Peyer's patch (tissue), 4 donors: Measurements from ENCODE around the gene ANKRD55. TPM values are rescaled to one million over a fixed set of nuclear protein-coding genes. Genes with fewer than 3 reads are reported as not detected.
"Not testable (repeated sequence)": the region's sequence is repeated elsewhere in the genome, so short reads cannot be mapped to it uniquely, and the experiment has no call there.

Source experiments
- DNase-seq, 3 donors: peaks; one replicate each; pipeline ENCODE4 v3.0.0-alpha.2; 2017 to 2019
- H3K27ac ChIP-seq, 4 donors: fragments of 200-600 bp; sonication (generic); one replicate each; pipeline ENCODE4 v1.5.1; 2016 to 2019
- H3K27me3 ChIP-seq, 2 donors: fragments of 200-600 bp; sonication (generic); one replicate each; pipeline ENCODE4 v1.5.1; 2019
- H3K36me3 ChIP-seq, 3 donors: fragments of 200-600 bp; sonication (generic); one replicate each; pipeline ENCODE4 v1.5.1; 2016 to 2019
- H3K4me1 ChIP-seq, 4 donors: fragments of 200-600 bp; sonication (generic); one replicate each; pipeline ENCODE4 v1.5.1; 2016 to 2019
- H3K4me3 ChIP-seq, 4 donors: fragments of 200-600 bp; sonication (generic); 1 replicate in 3 of 4; 2 replicates in 1 of 4; pipeline ENCODE4 v1.5.1; 2016 to 2019; ENCODE audit warnings: mild to moderate bottlenecking in 1 of 4
- H3K9me3 ChIP-seq, 4 donors: fragments of 200-600 bp; sonication (generic); one replicate each; pipeline ENCODE4 v1.5.1; 2016 to 2019; ENCODE audit warnings: mild to moderate bottlenecking in 1 of 4
- CTCF ChIP-seq, 6 experiments: fragments of 450-650 bp in 4 of 6; fragments of 200-600 bp in 2 of 6; sonication (generic) in 1 of 6; IDR thresholded peaks; one replicate each; pipeline ENCODE4 v1.5.1; 2017 to 2019; ENCODE audit warnings: antibody characterized with exemption in 6 of 6, mild to moderate bottlenecking in 3 of 6, moderate library complexity in 1 of 6
- POLR2A ChIP-seq, 2 donors: fragments of 450-650 bp; IDR thresholded peaks; one replicate each; pipeline ENCODE4 v1.5.1; 2017; ENCODE audit warnings: antibody characterized with exemption in 2 of 2, mild to moderate bottlenecking in 2 of 2, moderate library complexity in 2 of 2
- total RNA-seq, 4 donors: library from RNA; depleted of rRNA; stranded (reverse); fragments of >200 nt; gene quantifications; one replicate each; pipeline ENCODE4 v1.1.0, GENCODE V29; 2016

Gene ANKRD55
- total RNA-seq, 4 donors from 2014 or later, result 0.80 to 8.3 TPM; not detected in 2

GRCh38 chr5:56228631-56229030 lies 4.5 kb downstream of the ANKRD55 start:
- H3K27me3 ChIP-seq, result no peaks in the 10 kb centered on the region
- no peaks in the 10 kb centered on the region for H3K9me3 ChIP-seq
- TF ChIP-seq CTCF (IDR thresholded peaks at IDR 0.05) (no peak), POLR2A (IDR thresholded peaks at IDR 0.05) (no peak)

GRCh38 chr5:56227691-56228090 lies 5.4 kb downstream of the ANKRD55 start:
- Histone ChIP-seq H3K27ac (no peak overlapping the region), H3K36me3 (no peaks in the 10 kb centered on the region), H3K4me1 (no peaks in the 10 kb centered on the region), H3K4me3 (no peak overlapping the region), H3K9me3 (no peaks in the 10 kb centered on the region), H3K27me3 (no peaks in the 10 kb centered on the region)
- no peak for DNase-seq
- no peak for TF ChIP-seq POLR2A (IDR thresholded peaks at IDR 0.05)
- TF ChIP-seq CTCF (IDR thresholded peaks at IDR 0.05), result no peak

More at GRCh38 chr5:56228631-56229030, 4.5 kb downstream of the ANKRD55 start:
- DNase-seq, result no peak
- no peaks in the 10 kb centered on the region for H3K36me3 ChIP-seq
- no peak overlapping the region for H3K27ac ChIP-seq
- no peaks in the 10 kb centered on the region for H3K4me1 ChIP-seq
- no peak overlapping the region for H3K4me3 ChIP-seq

- not testable (repeated sequence) for H3K27ac ChIP-seq, H3K4me3 ChIP-seq, H3K27me3 ChIP-seq, H3K36me3 ChIP-seq, H3K4me1 ChIP-seq, DNase-seq, H3K9me3 ChIP-seq
Observed at GRCh38 chr5:56223298-56223697, 9.8 kb downstream of the ANKRD55 start.

GRCh38 chr5:56221601-56222000 lies 11.5 kb downstream of the ANKRD55 start:
- H3K4me3 ChIP-seq, H3K27me3 ChIP-seq, H3K4me1 ChIP-seq, H3K36me3 ChIP-seq, H3K27ac ChIP-seq, DNase-seq: not testable (repeated sequence)
- peaks cover 0 to 13% (median 6%) of the 10 kb centered on the region in 4 donors for H3K9me3 ChIP-seq

- Histone ChIP-seq H3K4me3 (no peak overlapping the region), H3K4me1 (no peaks in the 10 kb centered on the region), H3K27ac (no peak overlapping the region), H3K9me3 (peaks cover 0 to 8% (median 4%) of the 10 kb centered on the region in 4 donors), H3K36me3 (no peaks in the 10 kb centered on the region), H3K27me3 (no peaks in the 10 kb centered on the region)
- DNase-seq, result no peak
- TF ChIP-seq CTCF (IDR thresholded peaks at IDR 0.05) (no peak), POLR2A (IDR thresholded peaks at IDR 0.05) (no peak)
Observed at GRCh38 chr5:56215019-56215830, 17.9 kb downstream of the ANKRD55 start.

GRCh38 chr5:56213886-56214535 lies 19.1 kb downstream of the ANKRD55 start:
- not testable (repeated sequence) for H3K4me1 ChIP-seq, H3K27me3 ChIP-seq, H3K36me3 ChIP-seq, DNase-seq, H3K27ac ChIP-seq, H3K4me3 ChIP-seq, H3K9me3 ChIP-seq

GRCh38 chr5:56212130-56212879 lies 20.8 kb downstream of the ANKRD55 start:
- H3K27ac ChIP-seq, result no peak overlapping the region
- TF ChIP-seq POLR2A (IDR thresholded peaks at IDR 0.05), result no peak
- TF ChIP-seq CTCF (IDR thresholded peaks at IDR 0.05), result no peak
- DNase-seq, result no peak

More at GRCh38 chr5:56212130-56212879, 20.8 kb downstream of the ANKRD55 start:
- no peaks in the 10 kb centered on the region for H3K27me3 ChIP-seq
- H3K36me3 ChIP-seq, result no peaks in the 10 kb centered on the region
- peaks cover 0 to 7% (median 3%) of the 10 kb centered on the region in 4 donors for H3K9me3 ChIP-seq
- H3K4me1 ChIP-seq, result no peaks in the 10 kb centered on the region
- H3K4me3 ChIP-seq, result no peak overlapping the region
